Occipital lobe (tissue), 2 donors: ENCODE measurements around the gene PHLPP1. TPM values are rescaled to one million over a fixed set of nuclear protein-coding genes. Genes with fewer than 3 reads are reported as not detected.

ENCODE experiments used
- DNase-seq: peaks from one replicate; lab custom pipeline; 2025; lab: John Stamatoyannopoulos, UW
- total RNA-seq: library from RNA; depleted of rRNA; stranded (reverse); fragments of >200 nt; gene quantifications from one replicate; pipeline ENCODE4 v1.2.3, GENCODE V29; 2014

PHLPP1 gene
- total RNA-seq, 1 donor from 2014 or later, result 22.6 TPM

- DNase-seq, result no peak
Observed at GRCh38 chr18:62844850-62845643, 129.7 kb downstream of the PHLPP1 start.

GRCh38 chr18:62846313-62846712 is 131.0 kb downstream of the PHLPP1 start:
- no peak for DNase-seq

GRCh38 chr18:62847081-62847480 is 131.7 kb downstream of the PHLPP1 start:
- DNase-seq, result no peak

GRCh38 chr18:62848946-62849345 is 133.6 kb downstream of the PHLPP1 start:
- no peak for DNase-seq

GRCh38 chr18:62850619-62851306 is 135.4 kb downstream of the PHLPP1 start:
- DNase-seq, result no peak

- no peak for DNase-seq
Observed at GRCh38 chr18:62852851-62853250, 137.5 kb downstream of the PHLPP1 start.

- DNase-seq, result no peak
Observed at GRCh38 chr18:62856294-62856693, 141.0 kb downstream of the PHLPP1 start.

- no peak for DNase-seq
Observed at GRCh38 chr18:62857263-62857976, 142.1 kb downstream of the PHLPP1 start.

GRCh38 chr18:62860062-62860461 is 144.7 kb downstream of the PHLPP1 start:
- no peak for DNase-seq

GRCh38 chr18:62862466-62862865 is 147.1 kb downstream of the PHLPP1 start:
- no peak for DNase-seq

- no peak for DNase-seq
Observed at GRCh38 chr18:62863579-62864001, 148.2 kb downstream of the PHLPP1 start.

- no peak for DNase-seq
Observed at GRCh38 chr18:62865498-62865897, 150.2 kb downstream of the PHLPP1 start.

- DNase-seq, result no peak
Observed at GRCh38 chr18:62867534-62867933, 152.2 kb downstream of the PHLPP1 start.

- DNase-seq, result no peak
Observed at GRCh38 chr18:62868645-62869044, 153.3 kb downstream of the PHLPP1 start.

- DNase-seq, result no peak
Observed at GRCh38 chr18:62870643-62871042, 155.3 kb downstream of the PHLPP1 start.

GRCh38 chr18:62875323-62875722 is 160.0 kb downstream of the PHLPP1 start:
- DNase-seq, result no peak

- DNase-seq, result no peak
Observed at GRCh38 chr18:62876111-62876510, 160.8 kb downstream of the PHLPP1 start.

GRCh38 chr18:62876828-62877227 is 161.5 kb downstream of the PHLPP1 start:
- no peak for DNase-seq

- DNase-seq, result no peak
Observed at GRCh38 chr18:62877411-62878221, 162.3 kb downstream of the PHLPP1 start.

- no peak for DNase-seq
Observed at GRCh38 chr18:62878305-62878704, 163.0 kb downstream of the PHLPP1 start.

GRCh38 chr18:62880034-62880433 is 164.7 kb downstream of the PHLPP1 start:
- DNase-seq, result no peak
